ENCODE measurements around the gene TIGD7.

Gene TIGD7

GRCh38 chr16:3305109-3306068 is at the start of gene TIGD7, which contains the start of gene ZNF75A:
Gene TIGD7, minus strand, starts transcription at chr16:3305430. Its CDS starts 4,816 bp downstream, at chr16:3300614.
Gene ZNF75A, plus strand, starts transcription at chr16:3305497. Its CDS starts 2,932 bp downstream, at chr16:3308429.
- peak; percentile 86 for DNase-seq (ENCODE audit: low read depth)
- peak within 1 kb of the TSS; percentile 78 for H3K4me3 ChIP-seq (ENCODE audit: low read depth, low read length)
- TF ChIP-seq CTCF (IDR thresholded peaks at IDR 0.05; ENCODE audit: control insufficient read depth, extremely low read depth, insufficient read depth): no peak

GRCh38 chr16:3349175-3349574 is 43.9 kb upstream of the TIGD7 start:
- no peak for DNase-seq (ENCODE audit: low read depth)
- H3K4me3 ChIP-seq (ENCODE audit: low read depth, low read length): no peak overlapping the region
- no peak for TF ChIP-seq CTCF (IDR thresholded peaks at IDR 0.05; ENCODE audit: control insufficient read depth, extremely low read depth, insufficient read depth)

GRCh38 chr16:3348547-3349167 is 43.4 kb upstream of the TIGD7 start:
- no peak for TF ChIP-seq CTCF (IDR thresholded peaks at IDR 0.05; ENCODE audit: control insufficient read depth, extremely low read depth, insufficient read depth)
- DNase-seq (ENCODE audit: low read depth): no peak
- no peak overlapping the region for H3K4me3 ChIP-seq (ENCODE audit: low read depth, low read length)

- TF ChIP-seq CTCF (IDR thresholded peaks at IDR 0.05; ENCODE audit: control insufficient read depth, extremely low read depth, insufficient read depth): no peak
- no peak overlapping the region for H3K4me3 ChIP-seq (ENCODE audit: low read depth, low read length)
- no peak for DNase-seq (ENCODE audit: low read depth)
These were observed 42.4 kb upstream of the TIGD7 start for GRCh38 chr16:3347586-3347985.

- no peak overlapping the region for H3K4me3 ChIP-seq (ENCODE audit: low read depth, low read length)
- TF ChIP-seq CTCF (IDR thresholded peaks at IDR 0.05; ENCODE audit: control insufficient read depth, extremely low read depth, insufficient read depth): no peak
- no peak for DNase-seq (ENCODE audit: low read depth)
These were observed 40.8 kb upstream of the TIGD7 start for GRCh38 chr16:3346041-3346440.

GRCh38 chr16:3328643-3329042 is 23.4 kb upstream of the TIGD7 start:
- DNase-seq (ENCODE audit: low read depth): no peak
- no peak for TF ChIP-seq CTCF (IDR thresholded peaks at IDR 0.05; ENCODE audit: control insufficient read depth, extremely low read depth, insufficient read depth)
- H3K4me3 ChIP-seq (ENCODE audit: low read depth, low read length): no peak overlapping the region
